ENCODE measurements around the gene MEGF10. TPM values are rescaled to one million over a fixed set of nuclear protein-coding genes. Genes with fewer than 3 reads are reported as not detected.

MEGF10 gene
- total and polyA plus RNA-seq, 7 donors, result under 0.01 to 3.6 (median 1.7) TPM; not detected in 1

- WGBS, 2 donors, result 88 to 90% methylated on average over 4 of the region's 4 CpGs
- Histone ChIP-seq H3K4me3 (no peak overlapping the region), H3K27me3 (no peaks in the 10 kb centered on the region), H3K9me3 (no peaks in the 10 kb centered on the region), H3K27ac (no peak overlapping the region), H3K36me3 (no peaks in the 10 kb centered on the region), H3K4me1 (no peaks in the 10 kb centered on the region)
- TF ChIP-seq EP300 (IDR thresholded peaks at IDR 0.05) (no peak), POLR2A (IDR thresholded peaks at IDR 0.05) (no peak), CTCF (IDR thresholded peaks at IDR 0.05) (no peak), POLR2AphosphoS5 (IDR thresholded peaks at IDR 0.05) (no peak)
- no peak for DNase-seq
- intact Hi-C loops (cut with DNase I), result loop anchor here (5.0 kb wide), 1 partner anchor 147 kb away; the partner anchor contains the start of gene MEGF10
Observed at GRCh38 chr5:127439644-127440043, 149.0 kb downstream of the MEGF10 start.

GRCh38 chr5:127440831-127441230 is 150.2 kb downstream of the MEGF10 start:
- Histone ChIP-seq H3K27me3 (no peaks in the 10 kb centered on the region), H3K9me3 (no peaks in the 10 kb centered on the region), H3K36me3 (no peaks in the 10 kb centered on the region), H3K4me3 (no peak overlapping the region), H3K27ac (no peak overlapping the region), H3K4me1 (no peaks in the 10 kb centered on the region)
- TF ChIP-seq POLR2A (IDR thresholded peaks at IDR 0.05), result no peak
- intact Hi-C loops (cut with DNase I), result loop anchor here (5.0 kb wide), 1 partner anchor 149 kb away; the partner anchor contains the start of gene MEGF10
- no peak for DNase-seq
- WGBS, 2 donors, result 90 to 94% methylated on average over 7 of the region's 7 CpGs

- 70 to 72% methylated on average over 4 of the region's 4 CpGs for WGBS, 2 donors
Observed at GRCh38 chr5:127441799-127442484, 151.3 kb downstream of the MEGF10 start.

GRCh38 chr5:127444171-127444570 is 153.6 kb downstream of the MEGF10 start:
- WGBS, 2 donors, result 59 to 81% methylated on average over 1 of the region's 1 CpG
- Histone ChIP-seq H3K4me1 (no peaks in the 10 kb centered on the region), H3K27me3 (no peaks in the 10 kb centered on the region), H3K4me3 (no peak overlapping the region), H3K9me3 (no peaks in the 10 kb centered on the region), H3K36me3 (no peaks in the 10 kb centered on the region), H3K27ac (no peak overlapping the region)
- intact Hi-C loops (cut with DNase I), result loop anchor here (5.0 kb wide), 1 partner anchor 152 kb away; the partner anchor contains the start of gene MEGF10
- TF ChIP-seq CTCF (IDR thresholded peaks at IDR 0.05) (no peak), POLR2A (IDR thresholded peaks at IDR 0.05) (no peak), POLR2AphosphoS5 (IDR thresholded peaks at IDR 0.05) (no peak), EP300 (IDR thresholded peaks at IDR 0.05) (no peak)
- no peak for DNase-seq

More at GRCh38 chr5:127441799-127442484, 151.3 kb downstream of the MEGF10 start:
- Histone ChIP-seq H3K27ac (no peak overlapping the region), H3K36me3 (no peaks in the 10 kb centered on the region), H3K4me3 (no peak overlapping the region), H3K9me3 (no peaks in the 10 kb centered on the region), H3K27me3 (no peaks in the 10 kb centered on the region), H3K4me1 (no peaks in the 10 kb centered on the region)
- DNase-seq, result no peak
- TF ChIP-seq POLR2AphosphoS5 (IDR thresholded peaks at IDR 0.05) (no peak), POLR2A (IDR thresholded peaks at IDR 0.05) (no peak), EP300 (IDR thresholded peaks at IDR 0.05) (no peak), CTCF (IDR thresholded peaks at IDR 0.05) (no peak)
- intact Hi-C loops (cut with DNase I), result loop anchor here (5.0 kb wide), 1 partner anchor 150 kb away; the partner anchor contains the start of gene MEGF10

- no peaks in the 10 kb centered on the region for H3K36me3 ChIP-seq
- intact Hi-C loops (cut with DNase I), result no loop called here
- no peak for DNase-seq
- no peak overlapping the region for H3K4me3 ChIP-seq
- H3K27me3 ChIP-seq, result no peaks in the 10 kb centered on the region
- no peaks in the 10 kb centered on the region for H3K9me3 ChIP-seq
- no peaks in the 10 kb centered on the region for H3K4me1 ChIP-seq
- WGBS, 2 donors, result 79 to 83% methylated on average over 4 of the region's 4 CpGs
- no peak for TF ChIP-seq CTCF (IDR thresholded peaks at IDR 0.05)
- no peak for TF ChIP-seq EP300 (IDR thresholded peaks at IDR 0.05)
- TF ChIP-seq POLR2AphosphoS5 (IDR thresholded peaks at IDR 0.05), result no peak
- TF ChIP-seq POLR2A (IDR thresholded peaks at IDR 0.05), result no peak
- H3K27ac ChIP-seq, result no peak overlapping the region
Observed at GRCh38 chr5:127445328-127445727, 154.7 kb downstream of the MEGF10 start.

Data from sigmoid colon (tissue), 7 donors.